NCI-H2227 (cell line): Measurements from ENCODE around the gene MYO18B.
A peak's percentile ranks its signal among the peaks of the same experiment; 100 is the strongest.

Source experiments
- DNase-seq: peaks from one replicate; lab custom pipeline; 2025; ENCODE audit not compliant: unreplicated experiment; lab: John Stamatoyannopoulos, UW

MYO18B gene

DNA sequence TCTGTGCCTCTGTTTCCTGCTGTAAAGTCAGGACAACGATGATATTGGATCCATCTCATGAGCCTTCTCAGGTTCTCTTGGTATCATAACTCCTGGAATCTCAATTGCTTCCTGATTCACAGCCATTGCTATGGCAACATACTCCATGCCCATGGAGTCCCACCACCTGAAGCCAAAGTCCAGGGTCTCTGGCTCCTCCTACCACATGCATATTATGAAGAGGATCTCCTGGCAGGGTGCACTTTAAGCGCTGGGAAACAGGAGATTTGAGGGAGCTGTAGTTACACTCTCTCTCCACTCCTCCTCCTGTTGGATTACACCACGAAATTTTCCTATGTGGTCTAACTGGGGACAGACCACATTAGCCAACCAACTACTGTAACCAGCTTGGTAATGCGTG is 296.4 kb downstream of the MYO18B start:
- peak; percentile 24 for DNase-seq

DNA sequence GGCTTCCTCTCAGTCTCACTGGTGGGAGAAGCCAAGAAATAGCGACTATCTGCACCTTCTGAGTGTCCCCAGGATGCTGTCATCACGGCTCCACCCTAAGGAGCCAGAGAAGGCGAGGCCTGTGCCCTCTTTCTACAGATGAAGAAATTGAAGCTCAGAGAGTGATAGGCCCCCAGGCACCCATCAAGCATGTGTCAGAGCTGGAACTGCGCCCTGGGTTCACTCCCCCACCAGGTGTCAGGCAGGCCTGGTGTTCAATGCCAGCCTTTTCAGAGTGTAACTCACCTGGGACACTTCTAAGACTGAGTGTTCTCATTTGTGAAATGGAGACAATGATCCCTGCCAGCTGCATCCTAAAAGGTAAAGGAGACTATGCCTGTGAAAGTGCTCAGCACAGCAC is 299.9 kb downstream of the MYO18B start:
- no peak for DNase-seq

DNA sequence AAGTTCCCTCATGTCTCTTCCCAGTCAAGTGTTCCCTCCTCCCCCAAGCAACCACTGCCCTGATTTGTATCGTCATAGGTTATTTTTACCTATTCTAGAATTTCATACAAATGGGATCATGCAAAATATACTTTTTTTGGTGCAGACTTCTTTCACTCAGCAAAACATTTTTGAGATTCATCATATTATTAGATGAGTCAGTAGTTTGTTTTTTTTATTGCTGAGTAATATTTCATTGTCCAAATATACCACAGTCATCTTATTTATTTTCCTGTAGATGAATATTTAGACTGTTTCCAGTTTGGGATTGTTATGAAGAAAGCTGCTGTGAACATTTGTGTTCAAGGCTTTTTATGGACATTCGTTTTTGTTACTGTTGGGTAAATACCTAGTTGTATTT is 301.0 kb downstream of the MYO18B start:
- DNase-seq, result no peak

DNA sequence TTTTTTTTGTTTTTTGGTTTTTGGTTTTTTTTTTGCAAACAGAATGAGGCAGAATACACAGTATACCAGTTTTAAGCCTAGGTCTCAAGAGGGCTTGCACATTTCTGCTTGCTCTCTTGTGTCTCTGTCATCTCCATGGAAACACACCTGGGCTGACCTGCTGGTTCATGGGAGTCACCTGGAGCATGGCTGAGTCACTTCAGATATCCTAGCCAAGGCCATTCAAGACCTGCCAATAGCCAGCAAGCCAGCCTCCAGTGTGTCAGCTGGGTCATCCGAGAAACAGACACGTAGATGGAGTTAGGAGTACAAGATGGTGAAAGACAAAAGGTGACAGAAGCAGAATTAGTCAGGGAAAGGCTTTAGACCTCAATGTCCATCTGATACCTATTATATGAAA is 303.1 kb downstream of the MYO18B start:
- DNase-seq, result no peak

DNA sequence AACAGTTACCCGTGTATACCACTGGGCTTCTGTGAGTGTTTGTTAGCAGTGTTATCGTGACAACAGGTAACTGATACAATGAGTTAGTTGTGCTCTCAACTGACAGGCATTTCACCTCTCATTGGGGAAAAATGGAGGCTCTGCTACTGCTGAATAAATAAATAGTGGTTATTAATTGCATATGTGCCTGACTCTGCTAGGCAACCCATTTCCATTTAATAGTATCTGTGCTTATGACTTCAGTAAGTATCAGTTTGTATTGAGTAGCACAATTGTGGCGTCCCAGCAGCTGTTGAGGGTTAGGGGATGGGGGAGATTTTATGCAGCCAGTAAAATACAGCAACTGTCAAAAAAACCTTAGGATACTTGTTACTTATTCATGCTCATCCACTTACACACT is 303.9 kb downstream of the MYO18B start:
- no peak for DNase-seq

DNA sequence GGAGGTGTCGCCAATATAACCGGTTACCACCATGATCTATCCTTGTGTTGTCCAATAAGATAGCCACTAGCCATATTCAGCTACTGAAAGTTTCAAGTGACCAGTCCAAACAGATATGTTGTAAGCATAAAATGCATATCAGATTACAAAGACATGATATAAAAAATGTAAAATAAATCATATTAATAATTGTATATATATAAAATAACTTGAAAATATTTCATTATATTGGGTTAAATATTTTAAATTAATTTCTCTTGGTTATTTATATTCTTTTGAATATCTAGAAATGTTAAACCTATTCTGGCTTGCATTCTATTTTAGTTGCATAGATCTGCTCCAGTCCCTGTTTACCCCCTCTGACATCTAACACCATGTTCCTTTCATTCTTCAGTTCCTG is 305.5 kb downstream of the MYO18B start:
- DNase-seq, result no peak

DNA sequence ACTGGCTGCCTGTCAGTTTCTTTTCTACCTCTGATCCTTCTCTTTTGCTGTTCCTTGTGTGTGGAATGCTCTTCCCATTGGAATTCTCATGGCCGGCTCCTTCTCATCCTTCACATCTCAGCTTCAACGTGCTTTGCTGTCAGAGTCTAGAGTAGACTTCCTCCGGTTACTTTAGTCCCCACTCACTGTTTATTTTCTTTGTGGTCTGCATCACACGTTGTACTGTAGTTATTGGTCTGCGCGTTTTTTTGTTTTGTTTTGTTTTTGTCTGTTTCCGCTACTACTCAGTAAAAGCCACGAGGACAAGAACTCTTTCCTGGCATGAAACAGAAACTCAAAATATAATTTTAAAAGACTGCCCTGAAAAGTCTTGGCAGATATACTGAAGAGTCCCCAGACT is 305.9 kb downstream of the MYO18B start:
- DNase-seq, result no peak

DNA sequence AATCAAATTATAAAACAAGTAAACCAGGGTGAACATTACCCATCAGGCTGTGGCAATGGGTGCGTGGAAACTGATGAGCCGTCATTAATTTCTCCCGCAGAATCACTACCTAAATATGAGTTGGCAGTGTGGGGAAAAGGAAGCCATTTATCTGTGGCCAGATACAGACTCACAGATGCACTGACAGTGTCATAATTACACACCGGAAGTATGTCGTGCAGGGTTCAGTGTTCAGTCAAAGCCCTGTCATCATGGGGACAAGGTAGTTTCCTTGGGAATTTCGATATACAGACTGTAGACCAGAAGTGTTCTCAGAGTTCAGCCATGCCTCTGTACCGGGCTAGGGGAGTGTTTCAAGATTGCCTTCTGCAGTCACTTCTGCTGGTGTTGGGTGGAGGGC is 308.1 kb downstream of the MYO18B start:
- peak; percentile 3 for DNase-seq

DNA sequence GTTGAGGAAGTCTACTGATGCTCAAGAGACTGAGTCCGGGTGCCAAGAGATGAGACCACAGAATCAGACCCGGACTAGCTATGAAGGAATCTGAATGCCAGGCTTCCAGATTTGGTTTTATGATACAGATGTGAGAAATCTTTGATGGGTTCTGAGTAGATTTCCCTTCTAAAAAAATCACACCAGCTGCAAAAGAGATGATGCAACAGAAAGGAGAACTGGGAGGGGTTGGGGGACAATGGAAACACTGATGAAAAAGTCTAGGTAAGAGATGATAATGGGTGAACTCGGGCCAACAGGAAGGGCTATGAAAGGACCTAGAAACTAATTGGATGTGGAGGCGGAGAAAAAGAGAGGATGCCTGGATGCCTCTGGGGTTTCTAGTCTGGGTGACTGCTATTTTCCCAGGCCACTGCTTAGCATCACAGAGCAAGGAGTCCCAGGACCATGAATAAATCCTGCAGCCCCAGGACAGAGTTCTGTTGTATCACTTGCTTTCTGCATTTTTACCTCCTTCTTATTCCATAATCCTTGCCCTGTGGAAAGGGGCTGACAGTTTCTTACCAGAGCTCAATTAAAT is 311.8 kb downstream of the MYO18B start:
- DNase-seq, result peak; percentile 3

DNA sequence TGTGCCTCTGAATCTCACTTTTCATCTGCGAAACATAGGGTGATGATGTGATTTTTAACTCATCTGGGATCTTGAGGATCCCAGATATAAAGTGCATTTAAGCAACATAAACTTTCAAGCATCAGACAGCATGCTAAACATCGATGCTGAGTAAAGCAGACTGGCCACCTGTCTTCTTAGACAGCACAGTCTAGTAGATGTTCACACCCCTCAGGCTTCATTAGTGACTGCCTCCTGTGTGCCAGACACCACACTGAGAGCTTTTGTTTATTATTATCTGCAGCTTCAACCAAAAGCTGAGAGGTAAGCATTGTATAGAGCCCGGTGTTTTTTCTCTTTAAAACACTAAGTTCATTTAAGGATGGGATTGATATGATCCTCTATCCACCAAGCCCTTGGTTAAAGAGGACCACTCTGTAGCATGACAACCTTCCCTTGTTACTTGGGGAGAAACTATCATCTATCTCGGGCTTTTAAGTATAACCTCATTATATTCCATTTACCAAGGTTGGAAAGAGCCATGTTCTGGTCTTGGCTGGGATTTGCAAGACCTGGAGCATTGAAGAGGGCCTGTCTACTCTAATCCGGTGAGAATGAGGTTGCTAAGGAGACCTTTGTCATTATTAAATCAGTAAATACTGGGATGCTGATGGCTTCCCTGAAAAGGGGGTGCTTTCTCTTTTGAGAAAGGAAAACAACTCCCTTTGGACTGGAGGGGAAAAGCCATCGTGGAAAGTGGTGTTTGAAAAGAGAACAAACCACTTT is 313.0 kb downstream of the MYO18B start:
- no peak for DNase-seq

DNA sequence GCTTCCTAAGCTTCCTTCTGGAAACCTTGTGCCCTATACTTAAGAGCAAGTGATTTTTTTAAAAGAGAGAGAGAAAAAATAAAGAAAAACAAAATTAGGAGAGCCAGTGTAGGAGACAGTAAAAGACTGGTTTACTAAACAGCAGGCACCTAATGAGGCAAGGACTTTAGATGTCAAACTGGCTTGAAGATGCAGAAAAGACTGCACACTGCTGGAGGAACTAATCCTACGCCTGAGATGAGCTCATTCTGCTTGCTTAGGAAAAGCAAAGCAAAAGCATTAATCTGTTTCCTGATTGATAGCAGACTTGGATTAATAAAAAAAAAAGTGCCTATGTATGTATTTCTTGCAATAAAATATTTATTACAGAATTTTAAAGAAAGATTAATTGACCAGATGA is 313.7 kb downstream of the MYO18B start:
- DNase-seq, result no peak

DNA sequence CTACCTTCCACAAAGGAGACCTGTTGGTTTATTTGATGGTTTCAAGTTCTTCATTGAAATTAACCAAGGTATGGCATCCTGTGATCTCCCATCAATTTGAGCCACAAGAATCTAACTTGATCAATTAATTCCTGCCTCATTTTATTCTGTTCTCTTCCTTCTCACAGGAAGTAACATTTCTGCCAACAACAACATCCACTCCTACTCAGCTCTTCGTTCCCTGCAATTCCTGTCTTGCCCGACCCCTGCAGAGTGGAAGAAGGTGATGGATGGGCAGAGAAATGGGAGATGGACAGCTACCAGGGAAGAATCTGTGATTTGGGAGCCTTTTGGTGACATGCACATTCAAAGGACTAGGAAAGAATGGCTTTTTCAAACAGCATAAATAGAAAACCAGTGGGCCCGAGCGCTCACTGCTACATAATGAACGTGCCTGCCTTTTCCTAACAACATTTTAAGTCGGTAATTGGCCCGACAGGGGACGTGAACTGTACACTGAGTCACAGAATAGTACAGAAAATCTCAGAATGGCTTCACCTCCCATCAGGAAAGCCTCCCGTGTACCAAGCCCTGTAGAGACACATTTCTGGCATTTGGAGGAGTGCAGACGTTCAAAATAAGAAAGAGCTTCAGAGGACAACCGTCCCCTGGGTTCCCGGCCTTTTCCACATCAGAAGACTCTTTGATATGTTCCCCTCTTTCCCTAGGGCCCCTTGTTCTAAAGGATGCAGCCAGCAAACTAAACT is 314.6 kb downstream of the MYO18B start:
- no peak for DNase-seq

DNA sequence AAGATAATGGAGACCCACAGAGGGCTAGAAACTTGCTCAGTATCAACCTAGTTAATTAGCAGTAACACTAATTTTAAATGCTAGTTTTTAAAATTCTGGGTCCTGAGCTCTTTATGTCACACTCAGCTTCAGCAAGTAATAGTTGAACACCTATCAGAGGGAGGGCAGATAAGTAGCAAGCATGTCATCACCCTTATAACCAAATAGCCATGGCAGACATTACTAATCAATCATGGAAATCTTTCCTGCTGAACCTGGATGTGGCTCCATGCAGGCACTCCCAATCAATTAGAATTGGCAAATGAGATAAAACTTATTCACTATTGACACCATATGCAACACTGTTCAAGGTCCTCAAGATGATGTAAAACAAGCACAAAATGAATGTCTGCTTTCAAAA is 315.7 kb downstream of the MYO18B start:
- DNase-seq, result no peak

DNA sequence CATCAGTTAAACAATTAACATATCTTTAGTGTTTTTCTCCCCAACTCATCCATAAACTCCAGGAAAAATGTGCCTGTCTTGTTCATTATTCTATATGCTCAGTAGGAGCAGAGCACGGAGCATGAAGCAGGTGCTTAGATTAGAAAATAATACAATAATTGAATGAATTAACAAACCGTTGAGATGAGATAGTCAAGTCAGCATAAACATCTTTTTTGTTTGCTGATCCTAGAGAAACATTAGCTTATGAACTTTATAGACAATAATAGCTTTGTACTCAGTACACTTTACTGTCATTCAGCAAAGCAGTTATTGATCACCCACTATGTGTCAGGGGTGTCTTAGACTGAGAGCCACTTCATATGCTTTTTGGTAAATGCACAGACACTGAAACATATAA is 322.1 kb downstream of the MYO18B start:
- no peak for DNase-seq

DNA sequence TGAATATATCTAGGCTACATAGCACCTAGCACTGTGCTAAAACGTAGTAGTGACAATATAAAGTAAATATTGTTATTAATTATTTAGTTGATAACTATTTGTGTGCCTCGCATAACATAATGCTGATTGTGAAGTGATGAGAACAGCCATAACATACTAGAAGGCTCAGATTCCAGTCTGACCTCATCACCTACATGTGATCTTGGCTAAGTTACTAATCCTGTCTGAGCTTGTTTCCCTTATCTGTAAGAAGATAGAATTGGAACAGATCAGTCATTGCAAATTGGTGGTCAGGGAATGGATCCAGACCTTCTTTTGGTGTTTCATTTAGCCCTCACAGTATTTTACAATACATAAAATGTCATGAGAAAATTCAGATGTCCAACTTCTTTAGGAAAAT is 323.9 kb downstream of the MYO18B start:
- DNase-seq, result no peak

DNA sequence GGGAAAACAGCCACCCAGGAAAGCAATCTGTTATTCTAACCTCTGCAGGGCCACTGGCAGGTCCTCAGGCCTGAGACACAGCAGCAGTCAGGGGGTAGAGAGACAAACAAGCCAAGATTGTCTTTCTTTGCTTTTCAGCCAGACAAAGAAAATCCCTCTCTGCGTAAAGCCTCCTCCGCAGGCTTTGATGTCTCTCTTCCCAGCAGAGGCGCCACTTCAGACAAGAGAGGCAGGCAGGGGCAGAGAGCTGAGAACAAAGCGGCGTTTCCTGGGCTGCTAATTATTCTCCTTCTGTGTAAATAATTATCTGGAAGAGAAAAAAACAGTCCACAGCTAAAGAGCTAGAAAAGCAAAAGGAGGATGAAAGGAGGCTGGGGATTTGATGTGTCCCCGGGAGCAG is 324.5 kb downstream of the MYO18B start:
- peak; percentile 61 for DNase-seq

DNA sequence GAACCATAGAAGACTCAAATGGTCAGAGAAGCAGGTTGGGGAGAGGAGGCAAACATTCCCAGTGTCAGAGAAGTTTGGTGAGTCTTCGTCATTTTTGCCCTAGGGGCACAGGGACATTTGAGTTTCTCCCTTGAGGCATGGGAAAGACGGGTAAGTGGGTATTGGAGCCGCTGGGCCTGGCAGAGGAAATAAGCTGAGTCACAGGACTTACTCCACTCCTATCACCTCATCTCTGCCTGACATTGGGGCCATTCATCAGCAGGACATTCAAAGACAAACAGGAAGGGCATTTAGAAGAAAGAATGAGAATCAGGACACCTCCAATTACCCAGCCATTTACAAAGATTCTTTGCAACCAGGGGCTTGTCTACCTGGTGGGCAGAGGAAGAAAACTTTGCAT is 326.6 kb downstream of the MYO18B start:
- DNase-seq, result no peak

DNA sequence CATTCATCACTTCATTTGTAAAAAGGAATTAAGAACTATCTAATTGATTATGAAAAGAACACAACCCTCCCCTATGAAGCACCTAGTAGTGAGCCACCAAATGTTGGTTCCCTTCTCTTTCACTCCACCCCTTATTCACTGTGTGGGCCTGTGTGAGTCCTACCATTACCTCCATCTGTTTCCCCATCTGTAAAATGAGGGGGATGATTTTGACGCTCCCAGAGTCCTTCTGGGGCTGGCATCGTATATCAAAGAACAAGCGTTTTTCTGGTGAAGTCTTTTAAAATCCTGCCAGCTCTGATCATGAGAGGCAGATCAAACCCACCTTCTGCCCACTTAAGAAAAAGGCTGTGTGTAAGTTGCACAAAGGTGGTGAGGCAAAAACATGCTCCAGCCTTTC is 330.6 kb downstream of the MYO18B start:
- no peak for DNase-seq

DNA sequence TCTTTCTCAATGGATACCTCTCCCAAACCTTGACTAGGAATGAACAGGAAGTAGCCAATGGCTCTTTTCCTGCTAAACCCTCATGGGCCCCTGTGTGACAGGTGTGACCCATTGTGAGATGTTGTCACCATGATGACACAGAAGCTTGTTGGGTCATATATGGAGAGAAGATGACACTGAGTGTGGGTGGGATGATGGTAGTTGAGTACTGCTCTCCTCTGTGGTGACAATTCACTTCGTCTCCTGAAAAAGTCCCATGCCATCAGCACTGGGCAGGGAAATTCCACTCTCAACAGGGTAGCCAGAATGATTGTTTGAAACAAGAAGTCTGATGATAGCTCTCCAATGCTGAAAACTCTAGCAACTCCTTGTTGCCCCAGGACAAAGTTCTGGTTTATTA is 333.3 kb downstream of the MYO18B start:
- DNase-seq, result no peak

DNA sequence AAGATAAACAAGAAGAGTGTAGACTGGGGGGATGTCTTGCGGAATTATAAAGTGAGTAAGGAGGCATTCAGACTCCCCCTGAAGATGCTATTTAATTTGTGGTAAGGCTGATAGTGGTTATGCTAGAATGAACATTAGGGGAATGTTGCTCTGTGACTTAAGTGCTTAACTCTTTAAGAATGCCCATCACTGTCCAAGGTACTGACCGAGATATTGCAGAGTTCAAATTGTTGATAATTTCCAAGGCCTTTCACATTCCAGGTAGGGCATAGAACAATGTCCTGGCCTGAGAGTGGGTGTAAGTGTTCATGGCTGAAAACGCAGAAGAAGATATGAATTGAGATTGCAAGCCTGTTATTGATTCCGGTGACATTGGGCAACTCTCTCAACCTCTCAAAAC is 337.0 kb downstream of the MYO18B start:
- DNase-seq, result no peak
